22Rv1 (cell line): ENCODE results near the gene FBXO11.
A peak's percentile ranks its signal among the peaks of the same experiment; 100 is the strongest.

Experiments used
- H3K27ac ChIP-seq: fragments of 450-650 bp; 2 replicates; pipeline ENCODE4 v1.5.1; 2017
- CTCF ChIP-seq: fragments of 450-650 bp; IDR thresholded peaks from 2 replicates; pipeline ENCODE4 v1.5.1; 2017; ENCODE audit warnings: mild to moderate bottlenecking
- ZFX ChIP-seq: fragments of 450-650 bp; IDR thresholded peaks from 2 replicates; pipeline ENCODE4 v1.6.1; 2017; ENCODE audit warnings: antibody characterized with exemption, borderline replicate concordance

FBXO11 gene

GRCh38 chr2:47906157-47907038, at the start of gene FBXO11:
Gene FBXO11 (minus strand): TSS chr2:47906498. CDS start chr2:47905720, 778 bp downstream.
- peak within 1 kb of the TSS; percentile 86 for H3K27ac ChIP-seq
- TF ChIP-seq CTCF = no peak

DNA sequence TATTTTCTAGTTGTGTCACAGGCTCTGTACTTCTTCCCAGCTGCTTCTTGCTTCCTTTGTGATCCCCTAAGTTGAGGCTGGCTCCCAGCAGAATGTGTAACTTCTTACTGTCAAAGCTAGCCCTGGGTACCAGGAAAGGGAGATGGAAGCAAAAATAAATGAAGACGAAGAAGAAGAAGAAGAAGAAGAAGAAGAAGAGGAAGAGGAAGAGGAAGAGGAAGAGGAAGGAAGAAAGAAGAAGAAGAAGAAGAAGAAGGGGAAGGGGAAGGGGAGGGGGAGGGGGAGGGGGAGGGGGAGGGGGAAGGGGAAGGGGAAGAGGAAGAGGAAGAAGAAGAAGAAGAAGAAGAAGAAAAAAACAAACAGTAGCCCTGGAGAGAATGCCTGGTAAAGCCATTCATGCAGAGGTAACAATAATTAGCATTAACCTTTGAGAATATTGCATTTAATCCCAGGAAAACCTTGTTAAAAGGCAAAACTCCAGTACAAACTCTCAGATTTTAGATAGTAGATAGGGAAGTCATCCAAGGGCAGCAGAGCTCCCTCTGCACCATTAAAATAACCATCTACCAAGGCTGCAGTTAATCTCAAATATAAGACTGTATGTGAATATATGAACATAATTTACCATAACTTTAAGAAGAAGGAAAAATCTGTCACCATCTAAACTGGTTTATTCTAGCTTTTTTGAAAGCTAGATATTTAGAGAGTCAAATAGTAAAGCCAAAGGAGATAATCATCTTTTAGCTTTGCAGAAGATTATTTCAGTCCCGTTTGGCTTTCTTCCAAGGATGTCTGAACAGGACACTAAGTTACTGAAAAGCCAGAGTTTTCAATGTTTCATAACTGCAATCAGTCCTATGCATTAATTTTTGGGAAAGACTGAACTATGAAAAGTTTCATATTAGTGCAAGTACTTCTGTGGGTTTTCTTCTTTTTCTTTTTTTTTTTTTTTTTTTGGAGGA, 44.3 kb upstream of the FBXO11 start:
- TF ChIP-seq CTCF (no peak), ZFX (no peak)

GRCh38 chr2:47946593-47946992, 40.3 kb upstream of the FBXO11 start:
- no peak for TF ChIP-seq ZFX
- no peak for TF ChIP-seq CTCF
- H3K27ac ChIP-seq = no peak overlapping the region

More for the DNA sequence above, 44.3 kb upstream of the FBXO11 start:
- no peak overlapping the region for H3K27ac ChIP-seq

GRCh38 chr2:47945046-47945781, 38.9 kb upstream of the FBXO11 start:
- H3K27ac ChIP-seq = no peak overlapping the region
- TF ChIP-seq CTCF = no peak
- TF ChIP-seq ZFX = no peak

- no peak overlapping the region for H3K27ac ChIP-seq
- no peak for TF ChIP-seq CTCF
- no peak for TF ChIP-seq ZFX
Measured at GRCh38 chr2:47941936-47942335, 35.6 kb upstream of the FBXO11 start.

- no peak for TF ChIP-seq ZFX
- TF ChIP-seq CTCF = no peak
- H3K27ac ChIP-seq = no peak overlapping the region
Measured at GRCh38 chr2:47937677-47938076, 31.4 kb upstream of the FBXO11 start.
